ENCODE results near the gene BICDL2. TPM values are rescaled to one million over a fixed set of nuclear protein-coding genes. Genes with fewer than 3 reads are reported as not detected.

BICDL2 gene
- total and polyA plus RNA-seq, 9 donors, result 0.02 to 0.66 (median 0.23) TPM; not detected in 4

- no peak for DNase-seq
- Histone ChIP-seq H3K27ac (ENCODE audit: low read length) (no peak overlapping the region), H3K4me1 (ENCODE audit: control insufficient read depth, insufficient read depth, low read length) (peaks cover 14% of the 10 kb centered on the region), H3K4me3 (ENCODE audit: low read length) (no peak overlapping the region), H3K27me3 (ENCODE audit: control insufficient read depth, insufficient read depth, low read length) (peaks cover 59% of the 10 kb centered on the region), H3K9me3 (replicated peaks; ENCODE audit: control insufficient read depth, low read depth, low read length) (no peaks in the 10 kb centered on the region), H3K36me3 (ENCODE audit: control insufficient read depth, insufficient read depth, low read length) (peaks cover 3% of the 10 kb centered on the region)
- 73% methylated on average over 18 of the region's 26 CpGs for whole genome bisulfite sequencing (ENCODE audit: insufficient coverage)
Observed at GRCh38 chr16:3049921-3050481, 13.3 kb upstream of the BICDL2 start.

GRCh38 chr16:3047387-3047720 lies 10.6 kb upstream of the BICDL2 start:
- Histone ChIP-seq H3K4me3 (ENCODE audit: low read length) (no peak overlapping the region), H3K4me1 (ENCODE audit: control insufficient read depth, insufficient read depth, low read length) (peaks cover 14% of the 10 kb centered on the region), H3K36me3 (ENCODE audit: control insufficient read depth, insufficient read depth, low read length) (no peaks in the 10 kb centered on the region), H3K27ac (ENCODE audit: low read length) (no peak overlapping the region), H3K9me3 (replicated peaks; ENCODE audit: control insufficient read depth, low read depth, low read length) (no peaks in the 10 kb centered on the region), H3K27me3 (ENCODE audit: control insufficient read depth, insufficient read depth, low read length) (peaks cover 85% of the 10 kb centered on the region)
- no peak for DNase-seq
- 8% methylated on average over 13 of the region's 13 CpGs for WGBS (ENCODE audit: insufficient coverage)

GRCh38 chr16:3046641-3047386 lies 10.1 kb upstream of the BICDL2 start:
- H3K27me3 ChIP-seq (ENCODE audit: control insufficient read depth, insufficient read depth, low read length), result peaks cover 90% of the 10 kb centered on the region
- 2% methylated on average over 43 of the region's 54 CpGs for WGBS (ENCODE audit: insufficient coverage)
- no peak overlapping the region for H3K27ac ChIP-seq (ENCODE audit: low read length)
- H3K4me3 ChIP-seq (ENCODE audit: low read length), result peak overlapping the region; percentile 43
- no peaks in the 10 kb centered on the region for H3K36me3 ChIP-seq (ENCODE audit: control insufficient read depth, insufficient read depth, low read length)
- H3K9me3 ChIP-seq (replicated peaks; ENCODE audit: control insufficient read depth, low read depth, low read length), result no peaks in the 10 kb centered on the region
- DNase-seq, result no peak
- peaks cover 14% of the 10 kb centered on the region for H3K4me1 ChIP-seq (ENCODE audit: control insufficient read depth, insufficient read depth, low read length)

GRCh38 chr16:3045758-3046640 lies 9.3 kb upstream of the BICDL2 start, which contains the start of gene MMP25:
MMP25 (plus strand) TSS chr16:3046561; CDS start chr16:3046918, 357 bp downstream.
- Histone ChIP-seq H3K27ac (ENCODE audit: low read length) (no peak within 1 kb of the TSS), H3K9me3 (replicated peaks; ENCODE audit: control insufficient read depth, low read depth, low read length) (no peaks in the 10 kb centered on the region), H3K36me3 (ENCODE audit: control insufficient read depth, insufficient read depth, low read length) (no peaks in the 10 kb centered on the region), H3K27me3 (ENCODE audit: control insufficient read depth, insufficient read depth, low read length) (peaks cover 94% of the 10 kb centered on the region), H3K4me1 (ENCODE audit: control insufficient read depth, insufficient read depth, low read length) (peaks cover 14% of the 10 kb centered on the region), H3K4me3 (ENCODE audit: low read length) (peak within 1 kb of the TSS; percentile 43)
- peak; percentile 55 for DNase-seq
- WGBS (ENCODE audit: insufficient coverage), result under 1% methylated on average over 76 of the region's 86 CpGs

GRCh38 chr16:3044708-3045107 lies 8.0 kb upstream of the BICDL2 start:
- Histone ChIP-seq H3K4me1 (ENCODE audit: control insufficient read depth, insufficient read depth, low read length) (peaks cover 14% of the 10 kb centered on the region), H3K27me3 (ENCODE audit: control insufficient read depth, insufficient read depth, low read length) (peaks cover 88% of the 10 kb centered on the region), H3K36me3 (ENCODE audit: control insufficient read depth, insufficient read depth, low read length) (no peaks in the 10 kb centered on the region), H3K27ac (ENCODE audit: low read length) (no peak overlapping the region), H3K4me3 (ENCODE audit: low read length) (no peak overlapping the region), H3K9me3 (replicated peaks; ENCODE audit: control insufficient read depth, low read depth, low read length) (no peaks in the 10 kb centered on the region)
- 91% methylated on average over 4 of the region's 6 CpGs for whole genome bisulfite sequencing (ENCODE audit: insufficient coverage)
- no peak for DNase-seq

- Histone ChIP-seq H3K36me3 (ENCODE audit: control insufficient read depth, insufficient read depth, low read length) (no peaks in the 10 kb centered on the region), H3K9me3 (replicated peaks; ENCODE audit: control insufficient read depth, low read depth, low read length) (no peaks in the 10 kb centered on the region), H3K4me3 (ENCODE audit: low read length) (no peak overlapping the region), H3K27ac (ENCODE audit: low read length) (no peak overlapping the region), H3K27me3 (ENCODE audit: control insufficient read depth, insufficient read depth, low read length) (peaks cover 88% of the 10 kb centered on the region), H3K4me1 (ENCODE audit: control insufficient read depth, insufficient read depth, low read length) (peaks cover 14% of the 10 kb centered on the region)
- no CpG with 5 or more reads among the region's 3 CpGs for WGBS (ENCODE audit: insufficient coverage)
- no peak for DNase-seq
Observed at GRCh38 chr16:3042376-3042775, 5.6 kb upstream of the BICDL2 start.

- 65% methylated on average over 2 of the region's 5 CpGs for WGBS (ENCODE audit: insufficient coverage)
- Histone ChIP-seq H3K27ac (ENCODE audit: low read length) (no peak overlapping the region), H3K27me3 (ENCODE audit: control insufficient read depth, insufficient read depth, low read length) (peaks cover 89% of the 10 kb centered on the region), H3K4me3 (ENCODE audit: low read length) (no peak overlapping the region), H3K4me1 (ENCODE audit: control insufficient read depth, insufficient read depth, low read length) (no peaks in the 10 kb centered on the region), H3K36me3 (ENCODE audit: control insufficient read depth, insufficient read depth, low read length) (no peaks in the 10 kb centered on the region), H3K9me3 (replicated peaks; ENCODE audit: control insufficient read depth, low read depth, low read length) (no peaks in the 10 kb centered on the region)
- DNase-seq, result no peak
Observed at GRCh38 chr16:3038896-3039295, 2.2 kb upstream of the BICDL2 start.

GRCh38 chr16:3038256-3038655 lies 1.5 kb upstream of the BICDL2 start:
- Histone ChIP-seq H3K27me3 (ENCODE audit: control insufficient read depth, insufficient read depth, low read length) (peaks cover 89% of the 10 kb centered on the region), H3K4me3 (ENCODE audit: low read length) (no peak overlapping the region), H3K27ac (ENCODE audit: low read length) (no peak overlapping the region), H3K4me1 (ENCODE audit: control insufficient read depth, insufficient read depth, low read length) (no peaks in the 10 kb centered on the region), H3K36me3 (ENCODE audit: control insufficient read depth, insufficient read depth, low read length) (no peaks in the 10 kb centered on the region), H3K9me3 (replicated peaks; ENCODE audit: control insufficient read depth, low read depth, low read length) (no peaks in the 10 kb centered on the region)
- DNase-seq, result no peak
- WGBS (ENCODE audit: insufficient coverage), result 25% methylated on average over 9 of the region's 11 CpGs

- H3K4me3 ChIP-seq (ENCODE audit: low read length), result no peak overlapping the region
Observed at GRCh38 chr16:3035972-3036725, 595 bp downstream of the BICDL2 start.

More at GRCh38 chr16:3035972-3036725, 595 bp downstream of the BICDL2 start:
- Histone ChIP-seq H3K36me3 (ENCODE audit: control insufficient read depth, insufficient read depth, low read length) (no peaks in the 10 kb centered on the region), H3K27me3 (ENCODE audit: control insufficient read depth, insufficient read depth, low read length) (peaks cover 90% of the 10 kb centered on the region), H3K27ac (ENCODE audit: low read length) (no peak overlapping the region), H3K4me1 (ENCODE audit: control insufficient read depth, insufficient read depth, low read length) (peaks cover 4% of the 10 kb centered on the region), H3K9me3 (replicated peaks; ENCODE audit: control insufficient read depth, low read depth, low read length) (no peaks in the 10 kb centered on the region)
- WGBS (ENCODE audit: insufficient coverage), result 2% methylated on average over 40 of the region's 40 CpGs
- no peak for DNase-seq
